ENCODE measurements around the gene ACTL8.

DNA sequence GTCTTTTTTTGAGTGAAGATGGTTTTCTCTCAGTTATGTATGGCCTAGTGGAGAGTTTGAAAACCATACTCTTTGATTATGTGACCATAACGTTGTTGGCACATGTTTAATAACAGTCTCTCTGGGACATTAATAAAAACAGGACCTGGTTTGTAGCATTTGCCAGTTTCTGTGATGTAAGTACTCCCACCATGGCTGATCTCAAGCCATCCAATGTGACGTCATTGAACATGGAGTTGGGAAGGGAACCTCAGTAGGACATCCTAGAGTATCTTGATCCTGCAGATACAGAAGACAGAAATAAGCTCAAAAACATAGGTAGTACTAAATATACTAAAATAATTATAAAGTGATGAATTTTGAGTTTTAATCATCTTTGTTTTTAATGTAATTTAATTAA, 107.0 kb downstream of the ACTL8 start:
- TF ChIP-seq SP1 (IDR thresholded peaks at IDR 0.05): no peak
- TF ChIP-seq TARDBP (IDR thresholded peaks at IDR 0.05): no peak
- no peak for TF ChIP-seq SUZ12 (IDR thresholded peaks at IDR 0.05)
- TF ChIP-seq ELF4 (IDR thresholded peaks at IDR 0.05): no peak
- no peak for TF ChIP-seq FOXK2 (IDR thresholded peaks at IDR 0.05)
- TF ChIP-seq FOXA1 (IDR thresholded peaks at IDR 0.05): no peak
- no peak for TF ChIP-seq NFRKB (IDR thresholded peaks at IDR 0.05)
- no peak for TF ChIP-seq ZNF384 (IDR thresholded peaks at IDR 0.05)
- TF ChIP-seq FOXM1 (IDR thresholded peaks at IDR 0.05; ENCODE audit: borderline replicate concordance): no peak
- no peak for TF ChIP-seq L3MBTL2 (conservative IDR thresholded peaks at IDR 0.05)

All from HEK293T (cell line).